Measurements from ENCODE around the gene NELL1. TPM values are rescaled to one million over a fixed set of nuclear protein-coding genes. Genes with fewer than 3 reads are reported as not detected.

The NELL1 gene
- total RNA-seq, 2 donors from 2014 or later: 0.19 TPM; not detected in 1

- intact Hi-C loops (cut with DNase I): no loop called here
- Histone ChIP-seq H3K36me3 (no peaks in the 10 kb centered on the region), H3K27ac (no peak overlapping the region), H3K4me3 (no peak overlapping the region), H3K9me3 (no peaks in the 10 kb centered on the region), H3K4me1 (no peaks in the 10 kb centered on the region), H3K9ac (ENCODE audit: low read depth in 2 of 2, low read length in 2 of 2) (no peak overlapping the region), H3K27me3 (no peaks in the 10 kb centered on the region)
- TF ChIP-seq CTCF (IDR thresholded peaks at IDR 0.05): no peak
- no peak for DNase-seq
Measured at GRCh38 chr11:21489416-21490115, 820.2 kb downstream of the NELL1 start.

GRCh38 chr11:21492931-21493330, 823.5 kb downstream of the NELL1 start:
- no peaks in the 10 kb centered on the region for H3K4me1 ChIP-seq
- intact Hi-C loops (cut with DNase I): no loop called here
- no peak for DNase-seq

GRCh38 chr11:21494946-21495345, 825.6 kb downstream of the NELL1 start:
- intact Hi-C loops (cut with DNase I): no loop called here
- H3K27ac ChIP-seq: no peak overlapping the region
- no peak for TF ChIP-seq CTCF (IDR thresholded peaks at IDR 0.05)
- H3K4me3 ChIP-seq: no peak overlapping the region
- DNase-seq: no peak
- H3K9me3 ChIP-seq: no peaks in the 10 kb centered on the region
- no peaks in the 10 kb centered on the region for H3K27me3 ChIP-seq
- H3K36me3 ChIP-seq: no peaks in the 10 kb centered on the region
- no peaks in the 10 kb centered on the region for H3K4me1 ChIP-seq
- no peak overlapping the region for H3K9ac ChIP-seq (ENCODE audit: low read depth in 2 of 2, low read length in 2 of 2)

More at GRCh38 chr11:21492931-21493330, 823.5 kb downstream of the NELL1 start:
- Histone ChIP-seq H3K4me3 (no peak overlapping the region), H3K27me3 (no peaks in the 10 kb centered on the region), H3K27ac (no peak overlapping the region), H3K36me3 (no peaks in the 10 kb centered on the region), H3K9ac (ENCODE audit: low read depth in 2 of 2, low read length in 2 of 2) (no peak overlapping the region), H3K9me3 (no peaks in the 10 kb centered on the region)
- TF ChIP-seq CTCF (IDR thresholded peaks at IDR 0.05): no peak

- TF ChIP-seq CTCF (IDR thresholded peaks at IDR 0.05): no peak
- Histone ChIP-seq H3K9me3 (no peaks in the 10 kb centered on the region), H3K4me1 (no peaks in the 10 kb centered on the region), H3K27me3 (no peaks in the 10 kb centered on the region), H3K9ac (ENCODE audit: low read depth in 2 of 2, low read length in 2 of 2) (no peak overlapping the region), H3K27ac (no peak overlapping the region), H3K36me3 (no peaks in the 10 kb centered on the region), H3K4me3 (no peak overlapping the region)
- DNase-seq: no peak
- intact Hi-C loops (cut with DNase I): no loop called here
Measured at GRCh38 chr11:21495879-21496278, 826.5 kb downstream of the NELL1 start.

GRCh38 chr11:21501245-21501644, 831.9 kb downstream of the NELL1 start:
- no peak overlapping the region for H3K27ac ChIP-seq
- H3K27me3 ChIP-seq: no peaks in the 10 kb centered on the region
- H3K9ac ChIP-seq (ENCODE audit: low read depth in 2 of 2, low read length in 2 of 2): no peak overlapping the region
- H3K4me3 ChIP-seq: no peak overlapping the region
- no peaks in the 10 kb centered on the region for H3K4me1 ChIP-seq
- TF ChIP-seq CTCF (IDR thresholded peaks at IDR 0.05): no peak
- DNase-seq: no peak
- no peaks in the 10 kb centered on the region for H3K9me3 ChIP-seq
- H3K36me3 ChIP-seq: no peaks in the 10 kb centered on the region
- intact Hi-C loops (cut with DNase I): no loop called here

All from colonic mucosa (tissue), 4 donors.